ENCODE results near the gene CLASP1.

GRCh38 chr2:121287956-121288355, 361.3 kb downstream of the CLASP1 start:
- TF ChIP-seq CTCF (IDR thresholded peaks at IDR 0.05; ENCODE audit: low read depth, low read length) (no peak), EZH2phosphoT487 (IDR thresholded peaks at IDR 0.05; ENCODE audit: low read depth) (no peak)
